K562 (cell line): ENCODE measurements around the gene SART3. TPM values are rescaled to one million over a fixed set of nuclear protein-coding genes. Genes with fewer than 3 reads are reported as not detected.

Experiments
- ATAC-seq: fragments of 200-7000 bp; cut with Tn5 transposase; 3 replicates; pipeline ENCODE4 v1.9.1; 2020; ENCODE audit warnings: moderate library complexity
- BruUV-seq: library from RNA; stranded (reverse); fragments of 400-500 nt; replicated peaks from 2 replicates; lab custom pipeline; 2021; lab: Mats Ljungman, UMichigan
- CTCF ChIA-PET: fragments of 300-600 bp; formaldehyde crosslinking; extraction: SDS; loops from one replicate; lab custom pipeline; 2021; ENCODE audit warnings: low intra/inter-chr PET ratio; lab: Yijun Ruan, JAX
- POLR2A ChIA-PET: fragments of 300-600, 350-650 bp; sonication (Branson Sonifier 250); formaldehyde crosslinking; extraction: SDS; loops from one replicate; lab custom pipeline; 2021; ENCODE audit warnings: antibody characterized with exemption, inconsistent platforms; lab: Yijun Ruan, JAX
- DNase-seq, 4 experiments: peaks; one replicate each; pipeline versions ENCODE4 v3.0.0 to v3.0.0-alpha.2; 2011 to 2018; ENCODE audit warnings: low spot score in 3 of 4, mixed read lengths in 3 of 4; ENCODE audit errors: extremely low read depth in 1 of 4
- FAIRE-seq: peaks from 2 replicates; lab custom pipeline; 2011; peaks lifted over from hg19 to GRCh38; lab: Jason Lieb, UNC
- H2AFZ ChIP-seq: 2 replicates; pipeline ENCODE4 v1.6.0; 2011; ENCODE audit warnings: low read depth, low read length, control low read depth, inconsistent platforms
- H3K27ac ChIP-seq: fragments of 200-600 bp; 3 replicates; pipeline ENCODE4 v1.8.0; 2011; ENCODE audit warnings: low read depth, mild to moderate bottlenecking, control low read depth, inconsistent platforms, low read length, moderate library complexity, mixed read lengths; ENCODE audit errors: extremely low read depth
- H3K27me3 ChIP-seq, 2 experiments: fragments of 300-600 bp in 1 of 2; 2 replicates in 1 of 2; 3 replicates in 1 of 2; pipeline versions ENCODE4 v1.6.0 to v1.8.0; 2011; ENCODE audit warnings: inconsistent platforms in 2 of 2, low read length in 2 of 2, mild to moderate bottlenecking in 1 of 2, mixed read lengths in 1 of 2, moderate library complexity in 1 of 2; ENCODE audit not compliant: control insufficient read depth in 2 of 2, insufficient read depth in 2 of 2
- H3K36me3 ChIP-seq: fragments of 300-600 bp; 3 replicates; pipeline ENCODE4 v1.8.0; 2011; ENCODE audit warnings: mild to moderate bottlenecking, low read length, inconsistent platforms; ENCODE audit not compliant: control insufficient read depth, insufficient read depth
- H3K4me1 ChIP-seq, 2 experiments: fragments of 200-600 bp in 1 of 2; replicated peaks in 1 of 2; 2 replicates in 1 of 2; 3 replicates in 1 of 2; pipeline versions ENCODE4 v1.5.1 to v1.8.0; 2011; ENCODE audit warnings: inconsistent platforms in 2 of 2, low read length in 2 of 2, mild to moderate bottlenecking in 1 of 2, mixed read lengths in 1 of 2, moderate library complexity in 1 of 2; ENCODE audit not compliant: control insufficient read depth in 2 of 2, insufficient read depth in 2 of 2
- H3K4me2 ChIP-seq: 2 replicates; pipeline ENCODE4 v1.6.1; 2011; ENCODE audit warnings: low read length, control low read depth, inconsistent platforms, mixed read lengths; ENCODE audit not compliant: insufficient read depth
- H3K4me3 ChIP-seq: fragments of 200-600 bp; sonication (generic), shearing (Covaris generic); 2 replicates; pipeline ENCODE4 v1.5.1; 2016; ENCODE audit warnings: control low read depth, inconsistent platforms
- H3K79me2 ChIP-seq: fragments of 200-600 bp; 3 replicates; pipeline ENCODE4 v1.8.0; 2011; ENCODE audit warnings: low read length, inconsistent platforms; ENCODE audit not compliant: control insufficient read depth, insufficient read depth
- H3K9ac ChIP-seq, 2 experiments: 2 replicates each; pipeline versions ENCODE4 v1.6.0 to v1.6.1; 2011; ENCODE audit warnings: low read depth in 2 of 2, low read length in 2 of 2, control low read depth in 1 of 2, inconsistent platforms in 1 of 2, mild to moderate bottlenecking in 1 of 2, mixed read lengths in 1 of 2; ENCODE audit not compliant: insufficient read depth in 1 of 2
- H3K9me1 ChIP-seq: one replicate; pipeline ENCODE4 v1.6.0; 2011; ENCODE audit warnings: inconsistent platforms, mild to moderate bottlenecking, low read length, moderate library complexity; ENCODE audit not compliant: control insufficient read depth, insufficient read depth
- H3K9me3 ChIP-seq: replicated peaks from 2 replicates; pipeline ENCODE4 v1.5.1; 2011; ENCODE audit warnings: low read depth, low read length, inconsistent platforms; ENCODE audit not compliant: control insufficient read depth, insufficient read depth
- H4K20me1 ChIP-seq: replicated peaks from 2 replicates; pipeline ENCODE4 v1.6.1; 2011; ENCODE audit warnings: low read length, inconsistent platforms, mixed read lengths; ENCODE audit not compliant: control insufficient read depth, insufficient read depth
- BRF1 ChIP-seq: IDR thresholded peaks from 3 replicates; pipeline ENCODE4 v1.6.1; 2011; ENCODE audit warnings: borderline replicate concordance, mild to moderate bottlenecking; ENCODE audit not compliant: insufficient read length; ENCODE audit errors: extremely low read depth
- CGGBP1 ChIP-seq: fragments of 250-450 bp; sonication (Bioruptor Pico); IDR thresholded peaks from 2 replicates; pipeline ENCODE4 v1.9.0; 2021; ENCODE audit warnings: mild to moderate bottlenecking
- CREB1 ChIP-seq, 2 experiments: sonication (generic) in 1 of 2; formaldehyde crosslinking in 1 of 2; IDR thresholded peaks; 2 replicates each; pipeline versions ENCODE4 v1.6.1 to v1.8.0; 2012 to 2022; ENCODE audit warnings: inconsistent platforms in 1 of 2, mild to moderate bottlenecking in 1 of 2, missing genetic modification reagents in 1 of 2, moderate library complexity in 1 of 2
- CXXC5 ChIP-seq: fragments of 250-450 bp; sonication (Bioruptor Pico); IDR thresholded peaks from 2 replicates; pipeline ENCODE4 v1.8.0; 2022; ENCODE audit warnings: inconsistent platforms, mild to moderate bottlenecking, moderate library complexity
- FIP1L1 ChIP-seq: fragments of 200-400 bp; formaldehyde crosslinking; IDR thresholded peaks from 2 replicates; pipeline ENCODE4 v1.6.1; 2018; ENCODE audit warnings: mild to moderate bottlenecking, low read depth, low read length; ENCODE audit not compliant: poor library complexity, severe bottlenecking
- HMG20B ChIP-seq: fragments of 250-450 bp; sonication (Bioruptor Pico); IDR thresholded peaks from 2 replicates; pipeline ENCODE4 v1.5.0; 2021; ENCODE audit warnings: mild to moderate bottlenecking
- KDM5B ChIP-seq: fragments of 200-600 bp; sonication (generic); IDR thresholded peaks from 2 replicates; pipeline ENCODE4 v1.6.1; 2012; ENCODE audit warnings: low read depth, mild to moderate bottlenecking, moderate library complexity, low read length, control low read depth, inconsistent platforms; ENCODE audit not compliant: insufficient replicate concordance
- MBD2 ChIP-seq: sonication (generic); IDR thresholded peaks from 2 replicates; pipeline ENCODE4 v1.6.1; 2016; ENCODE audit warnings: low read depth, borderline replicate concordance
- MTA2 ChIP-seq: fragments of 450-650 bp; IDR thresholded peaks from 2 replicates; pipeline ENCODE4 v1.6.1; 2016; ENCODE audit warnings: low read depth
- MYC ChIP-seq, 2 experiments: fragments of 250-450 bp in 1 of 2; sonication (Bioruptor Pico) in 1 of 2; IDR thresholded peaks; 2 replicates each; pipeline versions ENCODE4 v1.5.1 to v1.6.1; 2012 to 2021; ENCODE audit warnings: low read depth in 2 of 2, borderline replicate concordance in 1 of 2, improper control_type of control experiment in 1 of 2, low read length in 1 of 2, mild to moderate bottlenecking in 1 of 2, moderate library complexity in 1 of 2
- PHF20 ChIP-seq: fragments of 450-650 bp; IDR thresholded peaks from 2 replicates; pipeline ENCODE4 v1.6.1; 2018; ENCODE audit not compliant: partially characterized antibody
- PML ChIP-seq: IDR thresholded peaks from 2 replicates; pipeline ENCODE4 v1.6.1; 2012; ENCODE audit warnings: low read length, inconsistent platforms
- POLR2H ChIP-seq: IDR thresholded peaks from 2 replicates; pipeline ENCODE4 v1.6.1; 2016; ENCODE audit warnings: missing genetic modification characterization, low read depth, mild to moderate bottlenecking, control low read depth, missing compliant biosample characterization, moderate library complexity
- SIN3B ChIP-seq: fragments of 450-650 bp; IDR thresholded peaks from 2 replicates; pipeline ENCODE4 v1.6.1; 2017; ENCODE audit warnings: low read depth, mild to moderate bottlenecking, moderate library complexity
- ZNF347 ChIP-seq: fragments of 450-650 bp; formaldehyde crosslinking; IDR thresholded peaks from 2 replicates; pipeline ENCODE4 v1.4.0; 2020; ENCODE audit warnings: low read depth, mild to moderate bottlenecking, moderate library complexity
- WGBS: fragments of 100-300 bp; shearing (Covaris generic); methylation state at CpG from one replicate; pipeline ENCODE4 v1.1.6; 2016; ENCODE audit warnings: low coverage, mixed read lengths; ENCODE audit not compliant: insufficient coverage; ENCODE audit errors: missing lambda C conversion rate; 5-methylcytosine and 5-hydroxymethylcytosine counted together
- in situ Hi-C: fragments of 300-500 bp; cut with MboI; formaldehyde crosslinking; loops from 4 replicates; pipeline ENCODE4 v1.15.0; 2018; ENCODE audit warnings: inconsistent platforms, mixed read lengths
- intact Hi-C: fragments of 100-400 bp; cut with micrococcal nuclease; formaldehyde crosslinking; loops from 2 replicates; pipeline ENCODE4 v1.14.2; 2022
- polyA plus RNA-seq, 8 experiments: library from polyadenylated mRNA; depleted of rRNA in 4 of 8; stranded (reverse) in 5 of 8; unstranded in 3 of 8; fragments of >200 nt; fragmentation: Nextera tagmentation in 2 of 8; fragmentation: Illumina TruSeq in 1 of 8; extraction: Ambion mirVana in 2 of 8; extraction: Trizol in 1 of 8; gene quantifications; 2 replicates each; pipeline versions ENCODE4 v1.2.1 to v1.2.3, GENCODE V29; 2011 to 2014; ENCODE audit warnings: inconsistent platforms in 1 of 8, missing spikeins in 1 of 8
- total RNA-seq, 7 experiments: library from RNA; depleted of rRNA in 6 of 7; stranded (reverse); fragments of >200 nt in 6 of 7; fragmentation: Illumina TruSeq in 2 of 7; extraction: Trizol in 2 of 7; gene quantifications; 2 replicates each; pipeline versions ENCODE4 v1.2.1 to v1.2.3, GENCODE V29; 2011 to 2021; ENCODE audit warnings: low replicate concordance in 1 of 7
- TF ChIP-seq, protein P1 (sequence below): fragments of 250-450 bp; sonication (Bioruptor Pico); IDR thresholded peaks from 2 replicates; pipeline ENCODE4 v1.5.0; 2021
- TF ChIP-seq, protein P2 (sequence below), 3 experiments: IDR thresholded peaks in 2 of 3; conservative IDR thresholded peaks in 1 of 3; 2 replicates each; pipeline ENCODE4 v1.5.1; 2011 to 2012; ENCODE audit warnings: low read length in 3 of 3, mild to moderate bottlenecking in 3 of 3, control low read depth in 2 of 3, improper control_type of control experiment in 1 of 3, inconsistent platforms in 1 of 3, low read depth in 1 of 3, mixed read lengths in 1 of 3, moderate library complexity in 1 of 3; ENCODE audit not compliant: insufficient read depth in 2 of 3

Gene SART3
- total and polyA plus RNA-seq, 9 of the 15 experiments (the other 6 are each of a cell fraction or from before 2014, with no cell fraction given) = 8.9 to 167 (median 56.7) TPM

DNA sequence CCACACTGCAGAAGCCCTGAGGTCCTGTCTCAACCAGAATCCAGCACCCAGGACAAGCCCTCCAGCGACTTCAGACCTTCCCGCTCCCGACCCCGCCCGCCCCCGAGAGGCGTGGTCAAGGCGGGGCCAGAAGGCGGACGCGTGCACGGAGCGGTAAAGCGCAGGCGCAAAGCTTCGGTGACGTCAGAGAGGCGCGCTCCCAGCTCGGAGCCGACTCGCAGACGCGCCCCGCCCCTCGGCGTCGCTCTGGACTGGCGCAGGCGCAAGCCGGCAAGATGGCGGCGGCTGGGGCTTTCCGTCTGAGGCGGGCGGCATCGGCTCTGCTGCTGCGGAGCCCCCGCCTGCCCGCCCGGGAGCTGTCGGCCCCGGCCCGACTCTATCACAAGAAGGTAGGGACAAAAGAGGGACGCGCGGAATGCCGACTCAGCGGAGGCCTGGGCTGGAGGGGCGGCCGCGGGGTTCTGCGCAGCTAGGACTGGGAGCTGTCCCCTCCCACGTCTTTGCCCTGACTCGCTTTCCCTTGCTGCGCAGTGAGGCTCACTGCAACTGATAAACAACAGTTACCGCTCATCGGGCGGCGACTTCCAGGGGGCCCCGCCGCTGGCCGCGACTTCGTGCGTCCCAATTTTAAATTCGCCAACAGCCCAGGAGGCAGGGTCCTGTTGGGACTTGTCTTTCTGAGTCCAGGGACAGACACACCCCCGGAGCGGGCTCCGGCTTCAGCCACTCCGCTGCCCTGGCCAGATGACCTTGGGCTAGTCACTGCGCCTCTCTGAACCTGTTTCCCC, 1.6 kb upstream of the SART3 start, which contains the start of gene ISCU:
Gene ISCU (plus strand): TSS at position 249 of the 788 bp plus-strand sequence. CDS start 27 bp downstream, at position 276.
- Histone ChIP-seq H4K20me1 (peaks cover 6% of the 10 kb centered on the region; the same call in 1 of the 2 replicates), H3K9ac (peak within 1 kb of the TSS; percentile 90 to 96), H3K4me1 (peaks cover 8 to 26% of the 10 kb centered on the region in 2 experiments), H3K4me3 (peak within 1 kb of the TSS; percentile 93), H3K9me3 (no peaks in the 10 kb centered on the region), H3K4me2 (peak within 1 kb of the TSS; percentile 99), H3K9me1 (no peaks in the 10 kb centered on the region), H3K27me3 (no peaks in the 10 kb centered on the region), H3K27ac (peak within 1 kb of the TSS; percentile 97), H3K79me2 (peaks cover 64% of the 10 kb centered on the region), H3K36me3 (peaks cover 53% of the 10 kb centered on the region), H2AFZ (peak within 1 kb of the TSS; percentile 92)
- intact Hi-C loops (loop anchor here (1.0 to 5.0 kb wide), 7 partner anchors 56 to 530 kb away; partner anchors contain the start of genes ALKBH2, CORO1C and SSH1), in situ Hi-C loops (loop anchor here (5.0 kb wide), 2 partner anchors 240 to 530 kb away; partner anchors contain the start of gene ALKBH2)
- peak; percentile 93 for FAIRE-seq
- ATAC-seq = peak; percentile 85
- ChIA-PET CTCF (interaction anchor here (0.6 to 3.1 kb wide), 6 partner anchors 56 to 531 kb away, joined by 3 to 30 read pairs (median 4); partner anchors contain the start of genes ALKBH2 and SELPLG), POLR2A (interaction anchor here (0.5 to 2.2 kb wide), 11 partner anchors 13 to 233 kb away, joined by 3 to 6 read pairs (median 4); partner anchors contain the start of gene SELPLG)
- BruUV-seq = no TSS peak
- peak; percentile 96 to 99 (median 98) for DNase-seq
- WGBS = under 1% methylated on average over 61 of the region's 72 CpGs
- TF ChIP-seq POLR2H (tag) = peak; percentile 64
- peak; percentile 24; the same call in 1 of the 2 replicates for TF ChIP-seq MBD2
- TF ChIP-seq, protein P1, sequence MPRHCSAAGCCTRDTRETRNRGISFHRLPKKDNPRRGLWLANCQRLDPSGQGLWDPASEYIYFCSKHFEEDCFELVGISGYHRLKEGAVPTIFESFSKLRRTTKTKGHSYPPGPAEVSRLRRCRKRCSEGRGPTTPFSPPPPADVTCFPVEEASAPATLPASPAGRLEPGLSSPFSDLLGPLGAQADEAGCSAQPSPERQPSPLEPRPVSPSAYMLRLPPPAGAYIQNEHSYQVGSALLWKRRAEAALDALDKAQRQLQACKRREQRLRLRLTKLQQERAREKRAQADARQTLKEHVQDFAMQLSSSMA (CRISPR knock-in tag) = no peak
- no peak for TF ChIP-seq PML
- TF ChIP-seq PHF20 = peak; percentile 49
- TF ChIP-seq SIN3B = peak; percentile 97
- no peak for TF ChIP-seq BRF1
- no peak for TF ChIP-seq ZNF347
- peak; percentile 91 for TF ChIP-seq KDM5B
- peak; percentile 79 for TF ChIP-seq CXXC5
- TF ChIP-seq HMG20B (CRISPR knock-in tag) = no peak
- TF ChIP-seq CGGBP1 (CRISPR knock-in tag) = 0 out of 2 replicates have a peak, but pooled peaks have one; percentile 53
- TF ChIP-seq, protein P2, sequence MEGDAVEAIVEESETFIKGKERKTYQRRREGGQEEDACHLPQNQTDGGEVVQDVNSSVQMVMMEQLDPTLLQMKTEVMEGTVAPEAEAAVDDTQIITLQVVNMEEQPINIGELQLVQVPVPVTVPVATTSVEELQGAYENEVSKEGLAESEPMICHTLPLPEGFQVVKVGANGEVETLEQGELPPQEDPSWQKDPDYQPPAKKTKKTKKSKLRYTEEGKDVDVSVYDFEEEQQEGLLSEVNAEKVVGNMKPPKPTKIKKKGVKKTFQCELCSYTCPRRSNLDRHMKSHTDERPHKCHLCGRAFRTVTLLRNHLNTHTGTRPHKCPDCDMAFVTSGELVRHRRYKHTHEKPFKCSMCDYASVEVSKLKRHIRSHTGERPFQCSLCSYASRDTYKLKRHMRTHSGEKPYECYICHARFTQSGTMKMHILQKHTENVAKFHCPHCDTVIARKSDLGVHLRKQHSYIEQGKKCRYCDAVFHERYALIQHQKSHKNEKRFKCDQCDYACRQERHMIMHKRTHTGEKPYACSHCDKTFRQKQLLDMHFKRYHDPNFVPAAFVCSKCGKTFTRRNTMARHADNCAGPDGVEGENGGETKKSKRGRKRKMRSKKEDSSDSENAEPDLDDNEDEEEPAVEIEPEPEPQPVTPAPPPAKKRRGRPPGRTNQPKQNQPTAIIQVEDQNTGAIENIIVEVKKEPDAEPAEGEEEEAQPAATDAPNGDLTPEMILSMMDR (IDR thresholded peaks at IDR 0.05 in 2 of 3, conservative IDR thresholded peaks at IDR 0.05 in 1 of 3; ENCODE audit: insufficient read depth in 2 of 3, low read depth in 1 of 3, low read length in 3 of 3) = 0 out of 6 replicates have a peak, but pooled peaks of 1 of the 3 experiments have one; percentile 5
- TF ChIP-seq CREB1 (IDR thresholded peaks at IDR 0.05) = peak; percentile 98
- peak; percentile 99 for TF ChIP-seq CREB1 (CRISPR knock-in tag; IDR thresholded peaks at IDR 0.05)
- TF ChIP-seq MYC (IDR thresholded peaks at IDR 0.05; ENCODE audit: low read depth, low read length) = peak; percentile 74
- TF ChIP-seq MYC (CRISPR knock-in tag; IDR thresholded peaks at IDR 0.05; ENCODE audit: borderline replicate concordance, low read depth) = 0 out of 2 replicates have a peak, but pooled peaks have one; percentile 35
- TF ChIP-seq FIP1L1 = peak; percentile 83
- no peak for TF ChIP-seq MTA2
